Parathyroid adenoma (tissue), 2 donors: ENCODE results near the gene CAMK1D.

Experiments used
- H2AFZ ChIP-seq: fragments of 300-600 bp; sonication (generic); one replicate; pipeline ENCODE4 v1.7.0; 2017; ENCODE audit warnings: antibody characterized with exemption, mild to moderate bottlenecking
- H3K27ac ChIP-seq: fragments of 300-600 bp; sonication (generic); one replicate; pipeline ENCODE4 v1.7.0; 2017
- H3K27me3 ChIP-seq: fragments of 300-600 bp; sonication (generic); one replicate; pipeline ENCODE4 v1.7.0; 2017; ENCODE audit warnings: low read length; ENCODE audit not compliant: control insufficient read depth, insufficient read depth
- H3K36me3 ChIP-seq: fragments of 300-600 bp; sonication (generic); one replicate; pipeline ENCODE4 v1.7.0; 2017; ENCODE audit warnings: low read length; ENCODE audit not compliant: control insufficient read depth, insufficient read depth
- H3K4me1 ChIP-seq: fragments of 300-600 bp; sonication (generic); one replicate; pipeline ENCODE4 v1.7.0; 2017; ENCODE audit warnings: control low read depth
- H3K4me2 ChIP-seq: fragments of 300-600 bp; sonication (generic); one replicate; pipeline ENCODE4 v1.7.0; 2017; ENCODE audit warnings: low read length
- H3K4me3 ChIP-seq: fragments of 300-600 bp; sonication (generic); one replicate; pipeline ENCODE4 v1.7.0; 2017; ENCODE audit warnings: low read depth, low read length
- H3K79me2 ChIP-seq: fragments of 300-600 bp; sonication (generic); one replicate; pipeline ENCODE4 v1.7.0; 2017; ENCODE audit warnings: control low read depth
- H3K9ac ChIP-seq: fragments of 300-600 bp; sonication (generic); one replicate; pipeline ENCODE4 v1.7.0; 2017; ENCODE audit warnings: mild to moderate bottlenecking
- H3K9me3 ChIP-seq: fragments of 300-600 bp; sonication (generic); one replicate; pipeline ENCODE4 v1.7.0; 2017; ENCODE audit warnings: low read length; ENCODE audit not compliant: control insufficient read depth
- CTCF ChIP-seq: fragments of 300-600 bp; sonication (generic); IDR thresholded peaks from one replicate; pipeline ENCODE4 v1.7.0; 2017; ENCODE audit warnings: antibody characterized with exemption, mild to moderate bottlenecking
- donor health status: primary hyperparathyroidism.

Gene CAMK1D

GRCh38 chr10:12791728-12792127, 442.4 kb downstream of the CAMK1D start:
- no peaks in the 10 kb centered on the region for H3K27me3 ChIP-seq
- H3K4me2 ChIP-seq, result no peak overlapping the region
- no peak overlapping the region for H3K27ac ChIP-seq

GRCh38 chr10:12792889-12793556, 443.7 kb downstream of the CAMK1D start:
- Histone ChIP-seq H3K4me1 (no peaks in the 10 kb centered on the region), H2AFZ (no peak overlapping the region), H3K4me3 (no peak overlapping the region), H3K9ac (no peak overlapping the region), H3K27ac (no peak overlapping the region), H3K4me2 (no peak overlapping the region), H3K36me3 (no peaks in the 10 kb centered on the region), H3K79me2 (no peaks in the 10 kb centered on the region), H3K27me3 (no peaks in the 10 kb centered on the region), H3K9me3 (no peaks in the 10 kb centered on the region)
- TF ChIP-seq CTCF, result no peak

More at GRCh38 chr10:12791728-12792127, 442.4 kb downstream of the CAMK1D start:
- Histone ChIP-seq H2AFZ (no peak overlapping the region), H3K79me2 (no peaks in the 10 kb centered on the region), H3K4me3 (no peak overlapping the region), H3K4me1 (no peaks in the 10 kb centered on the region), H3K36me3 (no peaks in the 10 kb centered on the region), H3K9me3 (no peaks in the 10 kb centered on the region), H3K9ac (no peak overlapping the region)
- TF ChIP-seq CTCF, result no peak

- Histone ChIP-seq H3K36me3 (no peaks in the 10 kb centered on the region), H3K4me1 (no peaks in the 10 kb centered on the region), H3K9ac (no peak overlapping the region), H3K9me3 (no peaks in the 10 kb centered on the region), H3K27me3 (no peaks in the 10 kb centered on the region), H3K4me3 (no peak overlapping the region), H3K27ac (no peak overlapping the region), H3K4me2 (no peak overlapping the region), H2AFZ (no peak overlapping the region), H3K79me2 (no peaks in the 10 kb centered on the region)
- TF ChIP-seq CTCF, result no peak
Observed at GRCh38 chr10:12795315-12796110, 446.2 kb downstream of the CAMK1D start.

GRCh38 chr10:12796401-12797160, 447.2 kb downstream of the CAMK1D start:
- Histone ChIP-seq H3K4me1 (no peaks in the 10 kb centered on the region), H3K27ac (no peak overlapping the region), H3K4me2 (no peak overlapping the region), H3K9me3 (no peaks in the 10 kb centered on the region), H3K9ac (no peak overlapping the region), H3K36me3 (no peaks in the 10 kb centered on the region), H3K27me3 (no peaks in the 10 kb centered on the region), H3K79me2 (no peaks in the 10 kb centered on the region), H2AFZ (no peak overlapping the region), H3K4me3 (no peak overlapping the region)
- no peak for TF ChIP-seq CTCF
